ENCODE measurements around the gene TTC39C. TPM values are rescaled to one million over a fixed set of nuclear protein-coding genes. Genes with fewer than 3 reads are reported as not detected.

The TTC39C gene
- polyA plus RNA-seq, 2 of the 4 experiments (the other 2 are of a cell fraction), result 8.7 to 18.4 TPM

DNA sequence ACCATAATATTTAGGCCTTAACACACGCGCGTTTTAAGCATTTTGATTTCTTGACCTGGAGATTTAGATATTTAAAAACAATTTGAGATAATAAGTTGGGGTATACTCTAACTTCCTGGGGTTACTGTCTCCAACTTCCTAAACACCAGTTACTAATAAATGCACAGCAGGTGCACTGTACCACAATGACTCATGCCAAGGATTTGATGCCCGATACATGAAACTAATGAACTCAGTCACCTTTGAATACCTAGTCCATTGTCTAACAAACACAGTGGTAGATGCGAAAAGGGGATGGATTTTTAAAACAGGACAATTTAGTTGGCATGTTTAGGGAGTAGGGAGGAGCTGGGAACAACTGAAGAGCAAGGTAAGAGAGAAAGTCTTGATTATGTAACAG lies 145.5 kb downstream of the TTC39C start:
- 93% methylated on average over 5 of the region's 5 CpGs for WGBS (ENCODE audit: missing lambda C conversion rate)
- Histone ChIP-seq H3K4me1 (no peaks in the 10 kb centered on the region), H3K4me3 (no peak overlapping the region), H3K9me3 (no peaks in the 10 kb centered on the region), H3K27ac (no peak overlapping the region), H3K4me2 (no peak overlapping the region)
- no peak for TF ChIP-seq USF2 (IDR thresholded peaks at IDR 0.05)
- no peak for TF ChIP-seq NR3C1 (IDR thresholded peaks at IDR 0.05)
- no peak for TF ChIP-seq JUNB (IDR thresholded peaks at IDR 0.05)
- no peak for TF ChIP-seq HOXA7 (CRISPR knock-in tag; IDR thresholded peaks at IDR 0.05)
- no peak for TF ChIP-seq E2F6 (IDR thresholded peaks at IDR 0.05; ENCODE audit: borderline replicate concordance, low read depth)
- no peak for TF ChIP-seq ZC3H11A (IDR thresholded peaks at IDR 0.05)
- no peak for TF ChIP-seq TFCP2L1 (CRISPR knock-in tag; IDR thresholded peaks at IDR 0.05)
- no peak for TF ChIP-seq CBX8 (IDR thresholded peaks at IDR 0.05)
- no peak for TF ChIP-seq EHMT2 (IDR thresholded peaks at IDR 0.05; ENCODE audit: low read depth)
- no peak for TF ChIP-seq CEBPB (IDR thresholded peaks at IDR 0.05)
- no peak for TF ChIP-seq HES2 (IDR thresholded peaks at IDR 0.05)
- CTCF ChIA-PET, result no interaction called here
- FAIRE-seq (no peak), ATAC-seq (no peak), DNase-seq (ENCODE audit: low read depth in 1 of 2, low spot score in 1 of 2) (no peak)
- POLR2A ChIA-PET, result interaction anchor here (0.6 kb wide), 1 partner anchor 108 kb away, joined by 5 read pairs; no protein-coding TSS in a partner anchor

- POLR2A ChIA-PET, result no interaction called here
- H3K4me1 ChIP-seq, result no peaks in the 10 kb centered on the region
Measured at GRCh38 chr18:24161304-24161703, 146.8 kb downstream of the TTC39C start.

GRCh38 chr18:24168496-24168895 lies 153.9 kb downstream of the TTC39C start:
- ChIA-PET CTCF (interaction anchor here (0.6 to 1.2 kb wide), 2 partner anchors 8 to 25 kb away, joined by 3 to 4 read pairs; no protein-coding TSS in a partner anchor), POLR2A (no interaction called here)
- WGBS (ENCODE audit: missing lambda C conversion rate), result 91% methylated on average over 7 of the region's 7 CpGs
- ATAC-seq (no peak), FAIRE-seq (no peak), DNase-seq (ENCODE audit: low read depth in 1 of 2, low spot score in 1 of 2) (no peak)
- no peak overlapping the region for H3K4me2 ChIP-seq
- no peaks in the 10 kb centered on the region for H3K4me1 ChIP-seq
- no peak overlapping the region for H3K4me3 ChIP-seq
- H3K27ac ChIP-seq, result no peak overlapping the region
- TF ChIP-seq RAD21 (conservative IDR thresholded peaks at IDR 0.05 in 1 of 2, IDR thresholded peaks at IDR 0.05 in 1 of 2) (no peak), MAX (IDR thresholded peaks at IDR 0.05) (no peak)
- H3K9me3 ChIP-seq, result no peaks in the 10 kb centered on the region

More at GRCh38 chr18:24161304-24161703, 146.8 kb downstream of the TTC39C start:
- Histone ChIP-seq H3K27ac (no peak overlapping the region), H3K4me3 (no peak overlapping the region), H3K9me3 (no peaks in the 10 kb centered on the region), H3K4me2 (no peak overlapping the region)
- TF ChIP-seq, protein P1, sequence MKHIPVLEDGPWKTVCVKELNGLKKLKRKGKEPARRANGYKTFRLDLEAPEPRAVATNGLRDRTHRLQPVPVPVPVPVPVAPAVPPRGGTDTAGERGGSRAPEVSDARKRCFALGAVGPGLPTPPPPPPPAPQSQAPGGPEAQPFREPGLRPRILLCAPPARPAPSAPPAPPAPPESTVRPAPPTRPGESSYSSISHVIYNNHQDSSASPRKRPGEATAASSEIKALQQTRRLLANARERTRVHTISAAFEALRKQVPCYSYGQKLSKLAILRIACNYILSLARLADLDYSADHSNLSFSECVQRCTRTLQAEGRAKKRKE (CRISPR knock-in tag; IDR thresholded peaks at IDR 0.05; ENCODE audit: low read depth), result no peak
- TF ChIP-seq FOSB (CRISPR knock-in tag; IDR thresholded peaks at IDR 0.05) (no peak), HEYL (CRISPR knock-in tag; IDR thresholded peaks at IDR 0.05) (no peak), CHD4 (IDR thresholded peaks at IDR 0.05; ENCODE audit: borderline replicate concordance) (no peak), ZFP36 (IDR thresholded peaks at IDR 0.05; ENCODE audit: borderline replicate concordance, partially characterized antibody) (no peak), MAFK (IDR thresholded peaks at IDR 0.05; ENCODE audit: partially characterized antibody) (no peak), RCOR1 (IDR thresholded peaks at IDR 0.05; ENCODE audit: low read depth, low read length) (no peak), FOXS1 (CRISPR knock-in tag; IDR thresholded peaks at IDR 0.05) (no peak), HMGXB4 (CRISPR knock-in tag; IDR thresholded peaks at IDR 0.05; ENCODE audit: borderline replicate concordance) (no peak), PHF8 (IDR thresholded peaks at IDR 0.05; ENCODE audit: borderline replicate concordance, low read depth) (no peak), CEBPB (IDR thresholded peaks at IDR 0.05) (no peak), TFCP2L1 (CRISPR knock-in tag; IDR thresholded peaks at IDR 0.05) (no peak), POLR2AphosphoS2 (conservative IDR thresholded peaks at IDR 0.05; ENCODE audit: low read length) (no peak)
- CTCF ChIA-PET, result no interaction called here
- 48% methylated on average over 2 of the region's 2 CpGs for WGBS (ENCODE audit: missing lambda C conversion rate)
- no peak for FAIRE-seq
- no peak for ATAC-seq
- DNase-seq (ENCODE audit: low read depth in 1 of 2, low spot score in 1 of 2), result no peak
